Right atrium auricular region (tissue), 2 donors: ENCODE results near the gene MAPK8IP3. TPM values are rescaled to one million over a fixed set of nuclear protein-coding genes. Genes with fewer than 3 reads are reported as not detected.

Experiments
- DNase-seq: peaks from one replicate; pipeline ENCODE4 v3.0.0-alpha.2; 2019; ENCODE audit warnings: low spot score
- H3K27ac ChIP-seq, 2 donors: fragments of 200-600 bp; sonication (generic); 1 replicate in 1 of 2; 2 replicates in 1 of 2; pipeline ENCODE4 v1.5.1; 2016 to 2019
- H3K27me3 ChIP-seq, 2 donors: fragments of 200-600 bp; sonication (generic); one replicate each; pipeline versions ENCODE4 v1.5.1 to v1.6.0; 2017 to 2019
- H3K36me3 ChIP-seq: fragments of 200-600 bp; sonication (generic); one replicate; pipeline ENCODE4 v1.5.1; 2016
- H3K4me1 ChIP-seq, 2 donors: fragments of 200-600 bp; sonication (generic); one replicate each; pipeline versions ENCODE4 v1.5.1 to v1.6.0; 2017 to 2019
- H3K4me3 ChIP-seq, 2 donors: fragments of 200-600 bp; sonication (generic); 1 replicate in 1 of 2; 2 replicates in 1 of 2; pipeline ENCODE4 v1.5.1; 2017 to 2019; ENCODE audit warnings: mild to moderate bottlenecking in 1 of 2, moderate library complexity in 1 of 2
- H3K9me3 ChIP-seq, 2 donors: fragments of 200-600 bp; sonication (generic); one replicate each; pipeline ENCODE4 v1.5.1; 2019
- CTCF ChIP-seq, 2 donors: fragments of 200-600 bp; sonication (generic); IDR thresholded peaks; one replicate each; pipeline ENCODE4 v1.5.1; 2019; ENCODE audit warnings: antibody characterized with exemption in 2 of 2
- total RNA-seq, 2 donors: library from RNA; depleted of rRNA; stranded (reverse); fragments of >200 nt; gene quantifications; one replicate each; pipeline ENCODE4 v1.1.0, GENCODE V29; 2016

Gene MAPK8IP3
- total RNA-seq, 2 donors from 2014 or later, result 43.1 to 43.3 TPM

- Histone ChIP-seq H3K4me3 (no peak overlapping the region), H3K4me1 (peaks cover 0 to 4% of the 10 kb centered on the region in 2 donors), H3K27me3 (no peaks in the 10 kb centered on the region), H3K27ac (no peak overlapping the region), H3K9me3 (no peaks in the 10 kb centered on the region), H3K36me3 (peaks cover 52% of the 10 kb centered on the region)
- no peak for TF ChIP-seq CTCF (IDR thresholded peaks at IDR 0.05)
- no peak for DNase-seq
Observed at GRCh38 chr16:1744338-1744840, 38.4 kb downstream of the MAPK8IP3 start.

- H3K36me3 ChIP-seq, result peaks cover 59% of the 10 kb centered on the region
Observed at GRCh38 chr16:1745181-1745899, 39.3 kb downstream of the MAPK8IP3 start.

GRCh38 chr16:1745900-1746692 lies 40.1 kb downstream of the MAPK8IP3 start:
- Histone ChIP-seq H3K36me3 (peaks cover 62% of the 10 kb centered on the region), H3K9me3 (no peaks in the 10 kb centered on the region), H3K27me3 (no peaks in the 10 kb centered on the region), H3K27ac (no peak overlapping the region), H3K4me3 (no peak overlapping the region), H3K4me1 (peaks cover 0 to 3% of the 10 kb centered on the region in 2 donors)
- no peak for TF ChIP-seq CTCF (IDR thresholded peaks at IDR 0.05)
- no peak for DNase-seq

More at GRCh38 chr16:1745181-1745899, 39.3 kb downstream of the MAPK8IP3 start:
- H3K4me1 ChIP-seq, result peaks cover 0 to 4% of the 10 kb centered on the region in 2 donors
- H3K27me3 ChIP-seq, result no peaks in the 10 kb centered on the region
- H3K4me3 ChIP-seq, result no peak overlapping the region
- no peak for DNase-seq
- TF ChIP-seq CTCF (IDR thresholded peaks at IDR 0.05), result no peak
- no peaks in the 10 kb centered on the region for H3K9me3 ChIP-seq
- H3K27ac ChIP-seq, result no peak overlapping the region

DNA sequence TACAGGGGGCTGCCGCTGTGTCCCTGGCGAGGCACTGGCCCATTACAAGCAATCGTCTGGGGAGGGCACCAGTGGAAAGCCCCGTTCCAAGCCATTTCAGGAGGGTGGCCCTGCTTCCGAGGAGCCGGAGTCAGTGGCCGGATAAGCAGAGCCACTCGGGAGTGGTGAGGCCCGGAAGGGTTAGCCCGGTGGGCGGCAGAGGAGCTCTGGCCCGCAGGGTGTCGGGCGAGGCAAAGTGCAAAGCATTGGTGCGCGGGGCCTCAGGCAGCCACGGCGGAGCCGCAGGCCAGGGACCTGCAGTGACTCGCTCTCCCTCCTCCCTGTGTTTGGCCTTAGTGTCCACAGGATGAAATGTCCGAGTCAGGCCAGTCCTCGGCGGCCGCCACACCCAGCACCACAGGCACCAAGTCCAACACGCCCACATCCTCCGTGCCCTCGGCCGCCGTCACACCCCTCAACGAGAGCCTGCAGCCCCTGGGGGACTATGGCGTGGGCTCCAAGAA lies 40.7 kb downstream of the MAPK8IP3 start:
- H3K4me3 ChIP-seq, result no peak overlapping the region
- H3K27ac ChIP-seq, result no peak overlapping the region
- H3K36me3 ChIP-seq, result peaks cover 66% of the 10 kb centered on the region
- H3K9me3 ChIP-seq, result no peaks in the 10 kb centered on the region
- no peak for DNase-seq
- TF ChIP-seq CTCF (IDR thresholded peaks at IDR 0.05), result no peak
- no peaks in the 10 kb centered on the region for H3K4me1 ChIP-seq
- H3K27me3 ChIP-seq, result no peaks in the 10 kb centered on the region

- H3K9me3 ChIP-seq, result no peaks in the 10 kb centered on the region
- H3K36me3 ChIP-seq, result peaks cover 78% of the 10 kb centered on the region
- TF ChIP-seq CTCF (IDR thresholded peaks at IDR 0.05), result no peak
- H3K27me3 ChIP-seq, result no peaks in the 10 kb centered on the region
- no peak overlapping the region for H3K27ac ChIP-seq
- H3K4me1 ChIP-seq, result no peaks in the 10 kb centered on the region
- no peak for DNase-seq
- no peak overlapping the region for H3K4me3 ChIP-seq
Observed at GRCh38 chr16:1747934-1748333, 41.9 kb downstream of the MAPK8IP3 start.
